Suprapubic skin (tissue), 4 donors: ENCODE results near the gene MSL3B.

Experiments
- CTCF ChIP-seq, 2 donors: fragments of 200-600 bp in 1 of 2; fragments of 450-650 bp in 1 of 2; sonication (generic) in 1 of 2; IDR thresholded peaks; one replicate each; pipeline ENCODE4 v1.5.1; 2016 to 2019; ENCODE audit warnings: antibody characterized with exemption in 2 of 2, mild to moderate bottlenecking in 1 of 2, moderate library complexity in 1 of 2
- EP300 ChIP-seq: sonication (generic); formaldehyde crosslinking; IDR thresholded peaks from one replicate; pipeline ENCODE4 v1.6.1; 2017; ENCODE audit warnings: antibody characterized with exemption
- POLR2A ChIP-seq, 2 donors: fragments of 450-650 bp; IDR thresholded peaks; one replicate each; pipeline ENCODE4 v1.6.1; 2017; ENCODE audit warnings: antibody characterized with exemption in 2 of 2, mild to moderate bottlenecking in 2 of 2, moderate library complexity in 2 of 2
- POLR2AphosphoS5 ChIP-seq, 3 donors: sonication (generic); formaldehyde crosslinking; IDR thresholded peaks; one replicate each; pipeline ENCODE4 v1.6.1; 2017; ENCODE audit warnings: antibody characterized with exemption in 3 of 3

GRCh38 chr2:233841183-233841582, 27.0 kb downstream of the MSL3B start:
- TF ChIP-seq POLR2AphosphoS5 (IDR thresholded peaks at IDR 0.05) (no peak), CTCF (IDR thresholded peaks at IDR 0.05) (no peak), EP300 (no peak), POLR2A (IDR thresholded peaks at IDR 0.05) (no peak)
